H1 (cell line): ENCODE results near the gene CTNNA3. TPM values are rescaled to one million over a fixed set of nuclear protein-coding genes. Genes with fewer than 3 reads are reported as not detected.

Experiments
- ATF2 ChIP-seq: IDR thresholded peaks from 2 replicates; pipeline ENCODE4 v1.6.1; 2012; ENCODE audit warnings: low read length, inconsistent platforms
- CHD7 ChIP-seq: fragments of 300-600 bp; sonication (generic); IDR thresholded peaks from 2 replicates; pipeline ENCODE4 v1.7.1; 2012; ENCODE audit warnings: low read length, moderate library complexity, mild to moderate bottlenecking, inconsistent platforms; ENCODE audit not compliant: insufficient replicate concordance
- POLR2AphosphoS5 ChIP-seq: IDR thresholded peaks from 2 replicates; pipeline ENCODE4 v1.6.1; 2011; ENCODE audit warnings: low read depth, low read length
- RFX5 ChIP-seq: IDR thresholded peaks from 2 replicates; pipeline ENCODE4 v1.6.1; 2011; ENCODE audit warnings: low read depth, low read length, improper control_type of control experiment, borderline replicate concordance
- TEAD4 ChIP-seq: IDR thresholded peaks from 2 replicates; pipeline ENCODE4 v1.6.1; 2012; ENCODE audit warnings: low read depth, low read length, inconsistent platforms, mixed read lengths
- polyA plus RNA-seq, 7 experiments: library from polyadenylated mRNA; depleted of rRNA in 3 of 7; stranded (reverse) in 5 of 7; unstranded in 2 of 7; fragments of >200 nt in 5 of 7; fragments of 200-250 nt in 2 of 7; gene quantifications; 1 replicate in 5 of 7; 2 replicates in 1 of 7; 4 replicates in 1 of 7; pipeline versions ENCODE4 v1.2.1 to v1.2.3, GENCODE V29; 2011 to 2013; ENCODE audit warnings: missing spikeins in 2 of 7, mixed read lengths in 2 of 7
- total RNA-seq: library from RNA; stranded (reverse); fragmentation: NEBNext Ultra II Directional; extraction: Animal tissue kit (Norgen Biotek cat#: 25700); gene quantifications from 2 replicates; pipeline ENCODE4 v1.2.1, GENCODE V29; 2021

CTNNA3 gene
- total and polyA plus RNA-seq, 2 of the 8 experiments (the other 6 are each of a cell fraction or from before 2014, with no cell fraction given), result 1.3 to 1.5 TPM

GRCh38 chr10:67629461-67629971 is 66.5 kb downstream of the CTNNA3 start (continued):
- TF ChIP-seq CHD7 (no peak), ATF2 (no peak), POLR2AphosphoS5 (no peak), TEAD4 (no peak), RFX5 (no peak)
